Stomach smooth muscle (tissue), 2 donors: ENCODE results near the gene EFTUD2.

ENCODE experiments used
- H3K27ac ChIP-seq: one replicate; pipeline ENCODE4 v1.7.0; 2013; ENCODE audit warnings: mild to moderate bottlenecking, low read length, inconsistent platforms
- H3K27me3 ChIP-seq, 2 donors: one replicate each; pipeline ENCODE4 v1.7.0; 2013; ENCODE audit warnings: low read length in 2 of 2; ENCODE audit not compliant: insufficient read depth in 2 of 2, control insufficient read depth in 1 of 2
- H3K36me3 ChIP-seq, 2 donors: one replicate each; pipeline ENCODE4 v1.7.0; 2013; ENCODE audit warnings: low read length in 2 of 2; ENCODE audit not compliant: control insufficient read depth in 2 of 2, insufficient read depth in 2 of 2
- H3K4me1 ChIP-seq: one replicate; pipeline ENCODE4 v1.7.0; 2013; ENCODE audit warnings: low read length; ENCODE audit not compliant: control insufficient read depth, insufficient read depth
- H3K4me3 ChIP-seq, 2 donors: one replicate each; pipeline ENCODE4 v1.7.0; 2013; ENCODE audit warnings: low read length in 2 of 2
- H3K9ac ChIP-seq, 2 donors: one replicate each; pipeline ENCODE4 v1.7.0; 2013; ENCODE audit warnings: low read length in 2 of 2, mild to moderate bottlenecking in 1 of 2
- H3K9me3 ChIP-seq, 2 donors: one replicate each; pipeline ENCODE4 v1.7.0; 2013; ENCODE audit warnings: low read length in 2 of 2; ENCODE audit not compliant: control insufficient read depth in 2 of 2
- donor health status: healthy.
- donor health status: Pancreatic carcinoma.

EFTUD2 gene

GRCh38 chr17:44909681-44910144 is 10.5 kb upstream of the EFTUD2 start:
- H3K4me1 ChIP-seq: peaks cover 16% of the 10 kb centered on the region
- peaks cover 4 to 5% of the 10 kb centered on the region in 2 donors for H3K27me3 ChIP-seq
- peak overlapping the region; percentile 49 for H3K27ac ChIP-seq
- peak overlapping the region; percentile 3 to 13 for H3K9ac ChIP-seq
- H3K36me3 ChIP-seq: no peaks in the 10 kb centered on the region
- no peaks in the 10 kb centered on the region for H3K9me3 ChIP-seq
- no peak overlapping the region for H3K4me3 ChIP-seq

DNA sequence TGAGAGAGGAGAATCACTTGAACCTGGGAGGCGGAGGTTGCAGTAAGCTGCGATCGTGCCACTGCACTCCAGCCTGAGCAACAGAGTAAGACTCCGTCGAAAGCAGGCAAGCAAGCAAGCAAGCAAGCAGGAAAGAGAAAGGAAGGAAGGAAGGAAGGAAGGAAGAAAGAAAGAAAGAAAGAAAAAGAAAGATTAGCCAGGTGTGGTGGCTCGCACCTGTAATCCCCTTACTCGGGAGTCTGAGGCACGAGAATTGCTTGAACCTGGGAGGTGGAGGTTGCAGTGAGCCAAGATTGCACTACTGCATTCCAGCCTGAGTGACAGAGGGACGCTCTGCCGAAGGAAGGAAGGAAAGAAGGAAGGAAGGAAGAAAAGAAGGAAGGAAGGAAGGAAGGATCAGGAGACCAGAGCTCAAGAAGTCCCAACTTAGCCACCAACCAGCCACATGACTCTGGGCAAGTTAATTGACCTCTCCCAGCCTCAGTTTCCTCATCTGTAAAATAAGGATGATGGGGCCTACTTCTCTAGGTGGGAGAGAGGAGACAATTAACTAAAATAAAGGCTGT is 9.6 kb upstream of the EFTUD2 start:
- peaks cover 4 to 5% of the 10 kb centered on the region in 2 donors for H3K27me3 ChIP-seq
- H3K9ac ChIP-seq: no peak overlapping the region
- no peak overlapping the region for H3K27ac ChIP-seq
- no peak overlapping the region for H3K4me3 ChIP-seq
- no peaks in the 10 kb centered on the region for H3K9me3 ChIP-seq
- no peaks in the 10 kb centered on the region for H3K36me3 ChIP-seq
- peaks cover 16% of the 10 kb centered on the region for H3K4me1 ChIP-seq

- no peaks in the 10 kb centered on the region for H3K9me3 ChIP-seq
- peaks cover 4 to 5% of the 10 kb centered on the region in 2 donors for H3K27me3 ChIP-seq
Measured at GRCh38 chr17:44907729-44908470, 8.7 kb upstream of the EFTUD2 start.

DNA sequence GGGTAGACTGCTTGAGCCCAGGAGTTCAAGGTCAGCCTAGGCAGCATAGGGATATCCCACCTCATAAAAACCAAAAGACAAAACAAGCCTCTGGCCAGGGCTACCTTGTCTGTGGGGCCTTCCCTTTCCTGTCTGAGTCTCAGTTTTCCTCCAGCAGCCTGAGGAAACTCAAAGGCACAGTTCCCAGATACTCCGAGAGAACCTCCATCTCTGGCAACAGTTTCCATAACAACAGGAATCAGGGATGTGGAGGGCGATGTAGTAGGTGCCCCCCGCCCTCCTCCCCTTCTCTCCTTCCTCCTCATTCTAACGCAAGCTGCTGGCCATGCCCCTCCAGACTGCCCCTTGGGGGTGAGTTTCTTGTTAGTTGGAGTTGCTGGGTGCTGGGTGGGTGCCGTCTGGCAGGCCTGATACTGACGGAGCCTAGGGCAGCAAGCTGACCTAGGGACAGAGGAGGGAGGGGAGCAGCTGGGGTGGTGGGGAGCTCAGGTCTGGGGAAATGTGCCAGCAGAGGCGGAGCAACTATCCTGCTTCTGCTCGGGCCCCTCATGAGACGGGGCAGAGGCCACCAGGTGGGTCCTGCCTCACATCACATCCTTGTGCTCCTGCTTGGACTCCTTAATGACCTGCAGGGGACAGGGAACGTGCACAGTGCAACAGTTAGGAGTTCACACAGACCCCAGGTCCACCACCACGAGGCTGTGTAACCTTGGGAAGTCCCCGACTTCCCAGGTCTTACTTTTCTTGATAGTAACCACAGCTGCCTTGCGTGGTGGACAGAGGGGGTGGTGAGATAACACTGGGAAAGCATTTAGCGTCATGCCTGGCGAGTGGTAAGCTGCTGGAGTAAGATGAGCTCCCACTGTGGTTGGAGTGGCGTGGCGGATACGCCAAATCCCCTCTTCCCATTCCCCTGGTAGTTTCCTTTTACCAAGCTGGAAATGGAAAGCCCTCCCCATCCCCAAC is 7.8 kb upstream of the EFTUD2 start:
- no peaks in the 10 kb centered on the region for H3K9me3 ChIP-seq
- H3K9ac ChIP-seq: no peak overlapping the region
- H3K36me3 ChIP-seq: no peaks in the 10 kb centered on the region
- no peak overlapping the region for H3K4me3 ChIP-seq
- H3K27me3 ChIP-seq: peaks cover 3 to 4% of the 10 kb centered on the region in 2 donors
- H3K4me1 ChIP-seq: peaks cover 16% of the 10 kb centered on the region
- H3K27ac ChIP-seq: no peak overlapping the region

More at GRCh38 chr17:44907729-44908470, 8.7 kb upstream of the EFTUD2 start:
- Histone ChIP-seq H3K36me3 (no peaks in the 10 kb centered on the region), H3K4me3 (no peak overlapping the region), H3K27ac (no peak overlapping the region), H3K9ac (no peak overlapping the region), H3K4me1 (peaks cover 16% of the 10 kb centered on the region)

DNA sequence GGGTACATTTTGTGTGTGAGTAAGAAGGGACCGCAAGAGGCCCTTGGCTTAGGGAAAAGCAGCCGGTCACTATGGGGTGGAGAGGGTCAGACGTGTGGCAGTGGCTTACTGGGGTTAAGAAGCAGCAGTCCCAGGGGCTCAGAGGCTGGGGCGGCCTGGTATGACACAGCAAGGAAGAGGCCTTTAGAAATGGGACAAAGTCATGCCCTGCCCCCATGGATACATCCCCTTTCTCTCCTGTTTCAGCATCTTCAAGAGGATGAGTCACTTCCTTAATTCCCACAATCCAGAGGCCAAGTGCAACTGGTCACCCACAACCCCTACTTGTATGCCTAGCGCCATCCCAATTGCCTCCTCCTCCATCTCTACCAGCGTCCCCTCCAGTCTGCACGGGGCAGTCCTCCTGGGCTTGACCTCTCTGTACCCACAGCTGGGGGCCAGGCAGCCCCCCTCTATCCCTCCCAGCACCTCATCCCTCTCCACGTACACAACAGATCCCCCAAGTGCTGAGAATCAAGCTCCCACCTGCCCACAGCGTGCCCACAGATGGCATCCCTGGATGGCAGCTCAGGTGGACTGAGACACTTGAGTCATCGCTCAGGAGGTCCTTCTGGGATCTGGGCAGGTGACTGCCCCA is 6.9 kb upstream of the EFTUD2 start:
- H3K9ac ChIP-seq: no peak overlapping the region
- H3K27me3 ChIP-seq: peaks cover 0 to 3% of the 10 kb centered on the region in 2 donors
- H3K27ac ChIP-seq: no peak overlapping the region
- peaks cover 15% of the 10 kb centered on the region for H3K4me1 ChIP-seq
- H3K4me3 ChIP-seq: no peak overlapping the region
- H3K36me3 ChIP-seq: no peaks in the 10 kb centered on the region
- no peaks in the 10 kb centered on the region for H3K9me3 ChIP-seq

DNA sequence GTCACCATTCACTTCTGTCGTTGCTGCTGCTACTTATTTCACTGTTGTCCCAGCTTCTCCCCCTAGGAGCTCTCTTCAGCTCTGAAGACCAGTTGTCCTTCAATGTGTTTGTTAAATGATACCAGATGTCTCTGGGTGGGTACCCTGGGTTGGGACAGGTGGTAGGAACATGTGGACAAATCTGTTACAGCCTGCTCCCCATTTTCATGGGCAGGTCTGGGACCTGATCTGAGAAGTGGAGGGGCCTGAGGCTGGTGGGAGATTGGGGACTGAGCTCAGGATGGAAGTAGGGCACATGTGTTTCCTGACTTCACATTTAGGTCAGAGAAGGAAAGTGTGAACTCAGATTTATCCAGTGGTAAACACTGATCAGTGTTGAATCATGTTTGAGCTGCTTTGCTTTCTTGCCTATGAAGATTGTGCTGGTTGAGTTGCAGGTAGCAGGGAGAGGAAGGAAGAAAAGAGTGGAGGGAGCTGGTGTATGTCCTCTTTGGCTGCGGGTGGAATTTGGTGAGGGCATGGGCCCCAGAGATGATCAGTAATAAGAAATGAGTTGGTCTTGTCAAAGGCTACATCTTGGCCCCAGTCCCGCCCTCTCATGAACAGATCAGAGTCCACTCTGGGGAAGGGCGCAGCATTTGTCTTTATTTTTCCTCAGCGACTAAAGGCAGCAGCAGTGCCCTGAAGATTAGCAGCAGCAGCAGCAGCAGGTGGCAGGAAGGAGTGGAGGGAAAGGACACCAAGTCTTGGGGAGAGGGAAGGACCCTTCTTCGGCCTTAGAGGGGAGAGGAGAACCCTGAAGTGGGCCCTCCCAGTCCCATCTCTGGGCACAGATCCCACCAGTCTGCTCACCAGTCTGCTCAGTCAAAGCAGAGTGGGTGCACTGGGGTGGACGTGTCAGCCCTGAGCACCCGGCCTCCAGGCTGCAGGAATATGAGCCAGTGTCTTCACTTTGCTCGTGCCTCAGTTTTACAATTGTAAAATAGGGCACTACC is 6.1 kb upstream of the EFTUD2 start:
- Histone ChIP-seq H3K27me3 (no peaks in the 10 kb centered on the region), H3K9ac (no peak overlapping the region), H3K4me1 (peaks cover 19% of the 10 kb centered on the region), H3K36me3 (no peaks in the 10 kb centered on the region), H3K4me3 (no peak overlapping the region), H3K27ac (no peak overlapping the region), H3K9me3 (no peaks in the 10 kb centered on the region)

DNA sequence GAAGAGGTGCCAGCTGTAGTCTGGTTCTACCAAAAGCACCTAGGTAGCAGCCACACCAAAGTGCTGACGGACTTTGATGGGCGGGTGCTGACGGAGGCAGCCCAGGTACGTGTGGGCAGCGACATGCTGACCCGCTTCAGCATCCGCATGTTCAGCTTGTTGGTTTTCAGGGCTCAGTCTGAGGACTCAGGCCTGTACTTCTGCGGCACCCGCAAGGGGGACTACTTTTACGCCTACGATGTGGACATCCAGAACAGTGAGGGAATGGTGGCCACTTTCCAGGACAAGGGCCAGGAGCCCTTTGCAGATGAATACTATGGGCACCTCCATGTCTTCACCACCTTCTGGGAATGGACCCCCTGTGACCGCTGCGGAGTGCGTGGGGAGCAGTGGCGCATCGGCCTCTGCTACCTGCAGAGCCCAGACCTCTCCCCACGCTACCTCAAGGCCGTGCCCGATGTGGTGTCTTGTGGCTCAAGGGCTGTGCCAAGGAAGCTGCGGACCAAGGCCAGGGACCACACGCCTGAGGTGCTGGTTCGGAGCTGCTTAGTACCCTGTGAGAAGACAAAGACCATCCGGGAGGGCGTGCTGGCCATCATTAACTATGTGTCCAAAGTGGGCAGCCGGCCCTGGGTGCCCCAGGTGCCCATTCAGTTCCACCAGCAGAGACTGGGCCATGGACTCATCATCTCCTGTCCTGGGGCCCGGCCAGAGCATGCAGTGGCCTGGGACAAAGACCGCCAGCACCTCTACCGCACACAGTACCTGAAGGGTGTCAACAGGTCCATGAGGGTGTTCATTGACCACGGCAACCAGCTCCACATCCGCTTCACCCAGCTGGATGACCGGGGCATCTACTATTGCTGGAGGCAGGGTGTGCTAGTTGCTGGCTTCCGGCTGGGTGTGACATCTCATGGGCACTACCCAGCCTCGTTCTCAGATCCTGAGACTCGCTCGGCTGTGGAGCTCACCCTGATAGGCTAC is 5.0 kb upstream of the EFTUD2 start:
- Histone ChIP-seq H3K27ac (no peak overlapping the region), H3K27me3 (no peaks in the 10 kb centered on the region), H3K9me3 (no peaks in the 10 kb centered on the region), H3K4me3 (no peak overlapping the region), H3K36me3 (no peaks in the 10 kb centered on the region), H3K4me1 (peaks cover 24% of the 10 kb centered on the region), H3K9ac (no peak overlapping the region)

GRCh38 chr17:44903012-44903685 is 3.9 kb upstream of the EFTUD2 start:
- no peak overlapping the region for H3K4me3 ChIP-seq
- H3K9ac ChIP-seq: no peak overlapping the region
- no peaks in the 10 kb centered on the region for H3K27me3 ChIP-seq
- H3K36me3 ChIP-seq: no peaks in the 10 kb centered on the region
- no peaks in the 10 kb centered on the region for H3K9me3 ChIP-seq
- peaks cover 31% of the 10 kb centered on the region for H3K4me1 ChIP-seq
- H3K27ac ChIP-seq: no peak overlapping the region
